ENCODE results near the gene PPP3R1.

PPP3R1 gene

DNA sequence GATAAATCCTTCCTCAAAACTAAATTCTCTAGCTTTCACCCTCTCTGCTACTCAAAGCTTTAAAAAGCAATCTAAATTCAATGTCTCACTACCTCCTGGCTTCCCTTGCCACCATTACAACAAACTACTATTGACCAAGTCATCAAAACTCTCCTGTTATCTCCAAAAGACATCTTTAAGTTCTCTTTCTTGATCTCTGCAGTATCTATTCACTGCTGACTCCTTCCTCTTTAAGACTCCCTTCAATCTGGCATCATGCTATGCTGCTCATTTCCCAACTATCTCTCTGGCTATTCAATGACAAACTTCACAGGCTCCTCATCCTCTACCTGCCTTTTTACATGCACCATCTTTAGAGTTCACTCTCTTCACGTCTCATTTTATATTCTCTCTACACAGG, 5.9 kb downstream of the PPP3R1 start:
- no peak overlapping the region for H3K4me3 ChIP-seq (ENCODE audit: low read depth, low read length)
- TF ChIP-seq, protein P1, sequence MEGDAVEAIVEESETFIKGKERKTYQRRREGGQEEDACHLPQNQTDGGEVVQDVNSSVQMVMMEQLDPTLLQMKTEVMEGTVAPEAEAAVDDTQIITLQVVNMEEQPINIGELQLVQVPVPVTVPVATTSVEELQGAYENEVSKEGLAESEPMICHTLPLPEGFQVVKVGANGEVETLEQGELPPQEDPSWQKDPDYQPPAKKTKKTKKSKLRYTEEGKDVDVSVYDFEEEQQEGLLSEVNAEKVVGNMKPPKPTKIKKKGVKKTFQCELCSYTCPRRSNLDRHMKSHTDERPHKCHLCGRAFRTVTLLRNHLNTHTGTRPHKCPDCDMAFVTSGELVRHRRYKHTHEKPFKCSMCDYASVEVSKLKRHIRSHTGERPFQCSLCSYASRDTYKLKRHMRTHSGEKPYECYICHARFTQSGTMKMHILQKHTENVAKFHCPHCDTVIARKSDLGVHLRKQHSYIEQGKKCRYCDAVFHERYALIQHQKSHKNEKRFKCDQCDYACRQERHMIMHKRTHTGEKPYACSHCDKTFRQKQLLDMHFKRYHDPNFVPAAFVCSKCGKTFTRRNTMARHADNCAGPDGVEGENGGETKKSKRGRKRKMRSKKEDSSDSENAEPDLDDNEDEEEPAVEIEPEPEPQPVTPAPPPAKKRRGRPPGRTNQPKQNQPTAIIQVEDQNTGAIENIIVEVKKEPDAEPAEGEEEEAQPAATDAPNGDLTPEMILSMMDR (IDR thresholded peaks at IDR 0.05; ENCODE audit: insufficient read depth, low read depth, low read length, missing control alignments) = no peak
- no peak for DNase-seq (ENCODE audit: low read depth)

DNA sequence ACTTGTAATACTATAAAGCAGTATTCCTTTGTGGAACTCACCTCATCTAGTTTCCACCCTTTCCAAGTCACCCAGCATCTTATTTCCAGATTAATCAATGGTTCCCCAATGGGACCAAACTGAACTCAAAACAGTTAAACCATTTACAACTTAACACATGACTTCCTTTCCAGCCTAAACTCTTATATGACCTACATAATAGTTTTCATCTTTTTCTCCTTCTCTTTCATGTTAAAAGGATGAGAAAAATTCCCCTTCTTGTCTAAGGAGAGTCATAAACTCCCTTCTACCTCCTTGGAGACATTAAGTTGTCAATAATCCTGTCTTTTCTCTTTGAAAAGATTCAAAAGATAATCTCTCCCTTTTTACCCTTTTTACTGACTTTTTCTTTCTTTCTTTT, 6.7 kb downstream of the PPP3R1 start:
- DNase-seq (ENCODE audit: low read depth) = no peak
- TF ChIP-seq, protein P1 (IDR thresholded peaks at IDR 0.05; ENCODE audit: insufficient read depth, low read depth, low read length, missing control alignments) = no peak
- no peak overlapping the region for H3K4me3 ChIP-seq (ENCODE audit: low read depth, low read length)

DNA sequence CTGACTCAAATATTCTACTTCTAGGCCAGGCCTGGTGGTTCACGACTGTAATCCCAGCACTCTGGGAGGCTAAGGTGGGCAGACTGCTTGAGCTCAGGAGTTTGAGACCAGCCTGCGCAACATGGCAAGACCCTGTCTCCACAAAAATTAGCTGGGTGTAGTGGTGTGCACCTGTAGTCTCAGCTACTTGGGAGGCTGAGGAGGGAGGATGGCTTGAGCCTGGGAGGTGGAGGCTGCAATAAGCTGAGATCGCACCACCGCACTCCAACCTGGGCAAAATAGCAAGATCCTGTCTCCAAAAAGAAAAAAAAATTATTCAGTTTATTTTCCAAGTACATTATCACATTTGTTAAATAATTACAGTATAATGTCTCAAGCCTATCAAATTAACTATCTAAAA, 7.3 kb downstream of the PPP3R1 start:
- TF ChIP-seq, protein P1 (IDR thresholded peaks at IDR 0.05; ENCODE audit: insufficient read depth, low read depth, low read length, missing control alignments) = no peak
- no peak overlapping the region for H3K4me3 ChIP-seq (ENCODE audit: low read depth, low read length)
- DNase-seq (ENCODE audit: low read depth) = no peak

DNA sequence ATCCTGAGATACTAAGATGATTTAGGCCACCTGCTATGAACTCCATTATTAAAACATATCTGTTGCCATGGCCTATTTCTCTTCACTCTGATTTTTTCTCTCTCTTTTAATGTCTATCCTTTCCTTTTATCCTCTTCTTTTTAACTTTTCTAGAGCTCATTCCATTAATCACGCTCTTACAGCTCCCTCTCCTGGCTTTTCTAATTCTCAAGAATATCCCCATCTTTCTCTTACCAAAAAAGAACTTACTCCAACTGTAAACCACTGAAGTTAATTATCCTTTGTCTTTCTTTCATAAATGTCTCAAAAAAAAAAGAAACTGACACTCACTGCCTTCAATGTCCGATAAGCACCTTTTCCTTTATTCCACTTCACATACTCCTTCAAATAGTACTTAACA, 7.9 kb downstream of the PPP3R1 start:
- no peak overlapping the region for H3K4me3 ChIP-seq (ENCODE audit: low read depth, low read length)
- DNase-seq (ENCODE audit: low read depth) = no peak

DNA sequence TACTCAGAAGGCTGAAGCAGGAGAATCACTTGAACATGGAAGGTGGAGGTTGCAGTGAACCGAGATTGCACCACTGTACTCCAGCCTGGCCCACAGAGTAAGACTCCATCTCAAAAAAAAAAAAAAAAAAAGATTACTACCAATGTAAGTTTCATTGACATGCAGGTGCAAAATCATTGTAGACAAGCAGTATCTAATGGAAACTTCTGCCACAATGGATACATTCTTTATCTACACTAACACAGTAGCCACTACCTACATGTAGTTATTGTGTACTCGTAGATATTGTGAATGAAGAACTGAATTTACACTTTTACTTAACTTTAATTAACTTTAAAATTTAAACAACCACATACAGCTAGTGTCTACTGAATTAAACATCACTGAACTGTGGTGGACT, 10.6 kb downstream of the PPP3R1 start:
- no peak overlapping the region for H3K4me3 ChIP-seq (ENCODE audit: low read depth, low read length)
- no peak for DNase-seq (ENCODE audit: low read depth)

More for the DNA sequence above, 7.9 kb downstream of the PPP3R1 start:
- TF ChIP-seq, protein P1 (IDR thresholded peaks at IDR 0.05; ENCODE audit: insufficient read depth, low read depth, low read length, missing control alignments) = no peak

DNA sequence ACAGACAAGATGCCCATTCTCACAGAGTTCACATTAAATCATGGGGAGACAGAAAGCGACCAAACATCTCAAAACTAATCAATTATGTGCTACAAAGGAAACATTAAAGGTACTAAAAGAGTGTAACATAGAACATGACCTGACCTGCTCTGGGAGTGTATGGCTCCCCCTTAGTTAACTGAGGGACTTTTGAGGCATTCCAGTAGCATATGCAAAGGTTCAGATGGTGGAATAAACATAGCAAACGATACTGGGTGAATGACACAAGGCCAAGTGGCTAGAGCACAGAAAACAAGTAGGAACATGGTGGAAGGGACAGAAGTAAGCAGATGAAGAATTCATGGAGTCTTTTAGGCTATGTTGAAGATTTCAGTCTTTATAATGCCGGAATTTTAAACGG, 11.9 kb downstream of the PPP3R1 start:
- H3K4me3 ChIP-seq (ENCODE audit: low read depth, low read length) = no peak overlapping the region
- DNase-seq (ENCODE audit: low read depth) = no peak
- TF ChIP-seq, protein P1 (IDR thresholded peaks at IDR 0.05; ENCODE audit: insufficient read depth, low read depth, low read length, missing control alignments) = no peak

More for the DNA sequence above, 10.6 kb downstream of the PPP3R1 start:
- TF ChIP-seq, protein P1 (IDR thresholded peaks at IDR 0.05; ENCODE audit: insufficient read depth, low read depth, low read length, missing control alignments) = no peak

All from GM12865 (cell line).